K562 (cell line): Measurements from ENCODE around the gene LGALS16. TPM values are rescaled to one million over a fixed set of nuclear protein-coding genes. Genes with fewer than 3 reads are reported as not detected.

Experiments used
- ATAC-seq: fragments of 200-7000 bp; cut with Tn5 transposase; 3 replicates; pipeline ENCODE4 v1.9.1; 2020; ENCODE audit warnings: moderate library complexity
- BruUV-seq: library from RNA; stranded (reverse); fragments of 400-500 nt; replicated peaks from 2 replicates; lab custom pipeline; 2021; lab: Mats Ljungman, UMichigan
- CTCF ChIA-PET: fragments of 300-600 bp; formaldehyde crosslinking; extraction: SDS; loops from one replicate; lab custom pipeline; 2021; ENCODE audit warnings: low intra/inter-chr PET ratio; lab: Yijun Ruan, JAX
- POLR2A ChIA-PET: fragments of 300-600, 350-650 bp; sonication (Branson Sonifier 250); formaldehyde crosslinking; extraction: SDS; loops from one replicate; lab custom pipeline; 2021; ENCODE audit warnings: antibody characterized with exemption, inconsistent platforms; lab: Yijun Ruan, JAX
- DNase-seq, 4 experiments: peaks; one replicate each; pipeline versions ENCODE4 v3.0.0 to v3.0.0-alpha.2; 2011 to 2018; ENCODE audit warnings: low spot score in 3 of 4, mixed read lengths in 3 of 4; ENCODE audit errors: extremely low read depth in 1 of 4
- FAIRE-seq: peaks from 2 replicates; lab custom pipeline; 2011; peaks lifted over from hg19 to GRCh38; lab: Jason Lieb, UNC
- H2AFZ ChIP-seq: 2 replicates; pipeline ENCODE4 v1.6.0; 2011; ENCODE audit warnings: low read depth, low read length, control low read depth, inconsistent platforms
- H3K27ac ChIP-seq: fragments of 200-600 bp; 3 replicates; pipeline ENCODE4 v1.8.0; 2011; ENCODE audit warnings: low read depth, mild to moderate bottlenecking, control low read depth, inconsistent platforms, low read length, moderate library complexity, mixed read lengths; ENCODE audit errors: extremely low read depth
- H3K27me3 ChIP-seq, 2 experiments: fragments of 300-600 bp in 1 of 2; 2 replicates in 1 of 2; 3 replicates in 1 of 2; pipeline versions ENCODE4 v1.6.0 to v1.8.0; 2011; ENCODE audit warnings: inconsistent platforms in 2 of 2, low read length in 2 of 2, mild to moderate bottlenecking in 1 of 2, mixed read lengths in 1 of 2, moderate library complexity in 1 of 2; ENCODE audit not compliant: control insufficient read depth in 2 of 2, insufficient read depth in 2 of 2
- H3K36me3 ChIP-seq: fragments of 300-600 bp; 3 replicates; pipeline ENCODE4 v1.8.0; 2011; ENCODE audit warnings: mild to moderate bottlenecking, low read length, inconsistent platforms; ENCODE audit not compliant: control insufficient read depth, insufficient read depth
- H3K4me1 ChIP-seq, 2 experiments: fragments of 200-600 bp in 1 of 2; replicated peaks in 1 of 2; 2 replicates in 1 of 2; 3 replicates in 1 of 2; pipeline versions ENCODE4 v1.5.1 to v1.8.0; 2011; ENCODE audit warnings: inconsistent platforms in 2 of 2, low read length in 2 of 2, mild to moderate bottlenecking in 1 of 2, mixed read lengths in 1 of 2, moderate library complexity in 1 of 2; ENCODE audit not compliant: control insufficient read depth in 2 of 2, insufficient read depth in 2 of 2
- H3K4me2 ChIP-seq: 2 replicates; pipeline ENCODE4 v1.6.1; 2011; ENCODE audit warnings: low read length, control low read depth, inconsistent platforms, mixed read lengths; ENCODE audit not compliant: insufficient read depth
- H3K4me3 ChIP-seq: fragments of 200-600 bp; sonication (generic), shearing (Covaris generic); 2 replicates; pipeline ENCODE4 v1.5.1; 2016; ENCODE audit warnings: control low read depth, inconsistent platforms
- H3K79me2 ChIP-seq: fragments of 200-600 bp; 3 replicates; pipeline ENCODE4 v1.8.0; 2011; ENCODE audit warnings: low read length, inconsistent platforms; ENCODE audit not compliant: control insufficient read depth, insufficient read depth
- H3K9ac ChIP-seq, 2 experiments: 2 replicates each; pipeline versions ENCODE4 v1.6.0 to v1.6.1; 2011; ENCODE audit warnings: low read depth in 2 of 2, low read length in 2 of 2, control low read depth in 1 of 2, inconsistent platforms in 1 of 2, mild to moderate bottlenecking in 1 of 2, mixed read lengths in 1 of 2; ENCODE audit not compliant: insufficient read depth in 1 of 2
- H3K9me1 ChIP-seq: one replicate; pipeline ENCODE4 v1.6.0; 2011; ENCODE audit warnings: inconsistent platforms, mild to moderate bottlenecking, low read length, moderate library complexity; ENCODE audit not compliant: control insufficient read depth, insufficient read depth
- H3K9me3 ChIP-seq: replicated peaks from 2 replicates; pipeline ENCODE4 v1.5.1; 2011; ENCODE audit warnings: low read depth, low read length, inconsistent platforms; ENCODE audit not compliant: control insufficient read depth, insufficient read depth
- H4K20me1 ChIP-seq: replicated peaks from 2 replicates; pipeline ENCODE4 v1.6.1; 2011; ENCODE audit warnings: low read length, inconsistent platforms, mixed read lengths; ENCODE audit not compliant: control insufficient read depth, insufficient read depth
- ARID1B ChIP-seq: fragments of 450-650 bp; IDR thresholded peaks from 2 replicates; pipeline ENCODE4 v1.6.1; 2016; ENCODE audit warnings: antibody characterized with exemption, mild to moderate bottlenecking, inconsistent platforms
- ATF7 ChIP-seq: fragments of 450-650 bp; IDR thresholded peaks from 2 replicates; pipeline ENCODE4 v1.7.1; 2014; ENCODE audit warnings: mild to moderate bottlenecking, moderate library complexity
- C11orf30 ChIP-seq: fragments of 450-650 bp; IDR thresholded peaks from 2 replicates; pipeline ENCODE4 v1.6.1; 2016; ENCODE audit warnings: low read depth, mild to moderate bottlenecking
- FUS ChIP-seq: fragments of 200-400 bp; formaldehyde crosslinking; optimal IDR thresholded peaks from 2 replicates; pipeline ENCODE3; 2017; ENCODE audit warnings: low read depth, low read length
- SETDB1 ChIP-seq: IDR thresholded peaks from one replicate; pipeline ENCODE4 v1.6.1; 2012; ENCODE audit warnings: low read length, control low read depth, inconsistent platforms
- SMARCC2 ChIP-seq: fragments of 450-650 bp; IDR thresholded peaks from 2 replicates; pipeline ENCODE4 v1.6.1; 2017; ENCODE audit warnings: antibody characterized with exemption, moderate library complexity, mild to moderate bottlenecking, low read depth
- THRB ChIP-seq: fragments of 450-650 bp; formaldehyde crosslinking; conservative IDR thresholded peaks from 2 replicates; pipeline ENCODE4 v1.4.0; 2022; ENCODE audit warnings: mild to moderate bottlenecking, missing genetic modification characterization
- XRCC3 ChIP-seq: fragments of 450-650 bp; IDR thresholded peaks from 2 replicates; pipeline ENCODE4 v1.6.1; 2017; ENCODE audit warnings: mild to moderate bottlenecking, moderate library complexity
- ZBTB2 ChIP-seq: fragments of 450-650 bp; IDR thresholded peaks from 2 replicates; pipeline ENCODE4 v1.6.1; 2016; ENCODE audit warnings: antibody characterized with exemption
- ZNF431 ChIP-seq: sonication (generic); formaldehyde crosslinking; IDR thresholded peaks from 2 replicates; pipeline ENCODE4 v1.8.0; 2022; ENCODE audit warnings: mild to moderate bottlenecking, missing genetic modification reagents
- WGBS: fragments of 100-300 bp; shearing (Covaris generic); methylation state at CpG from one replicate; pipeline ENCODE4 v1.1.6; 2016; ENCODE audit warnings: low coverage, mixed read lengths; ENCODE audit not compliant: insufficient coverage; ENCODE audit errors: missing lambda C conversion rate; 5-methylcytosine and 5-hydroxymethylcytosine counted together
- in situ Hi-C: fragments of 300-500 bp; cut with MboI; formaldehyde crosslinking; loops from 4 replicates; pipeline ENCODE4 v1.15.0; 2018; ENCODE audit warnings: inconsistent platforms, mixed read lengths
- intact Hi-C: fragments of 100-400 bp; cut with micrococcal nuclease; formaldehyde crosslinking; loops from 2 replicates; pipeline ENCODE4 v1.14.2; 2022
- polyA plus RNA-seq, 8 experiments: library from polyadenylated mRNA; depleted of rRNA in 4 of 8; stranded (reverse) in 5 of 8; unstranded in 3 of 8; fragments of >200 nt; fragmentation: Nextera tagmentation in 2 of 8; fragmentation: Illumina TruSeq in 1 of 8; extraction: Ambion mirVana in 2 of 8; extraction: Trizol in 1 of 8; gene quantifications; 2 replicates each; pipeline versions ENCODE4 v1.2.1 to v1.2.3, GENCODE V29; 2011 to 2014; ENCODE audit warnings: inconsistent platforms in 1 of 8, missing spikeins in 1 of 8
- total RNA-seq, 7 experiments: library from RNA; depleted of rRNA in 6 of 7; stranded (reverse); fragments of >200 nt in 6 of 7; fragmentation: Illumina TruSeq in 2 of 7; extraction: Trizol in 2 of 7; gene quantifications; 2 replicates each; pipeline versions ENCODE4 v1.2.1 to v1.2.3, GENCODE V29; 2011 to 2021; ENCODE audit warnings: low replicate concordance in 1 of 7

LGALS16 gene
- total and polyA plus RNA-seq, 9 of the 15 experiments (the other 6 are each of a cell fraction or from before 2014, with no cell fraction given), result not detected

- ChIA-PET POLR2A (no interaction called here), CTCF (no interaction called here)
- FAIRE-seq (no peak), ATAC-seq (no peak), DNase-seq (no peak)
- Histone ChIP-seq H3K4me3 (no peak overlapping the region), H3K9me1 (no peaks in the 10 kb centered on the region), H3K27me3 (no peaks in the 10 kb centered on the region; a peak in 2 of 5 replicates), H3K4me2 (no peak overlapping the region), H2AFZ (no peak overlapping the region), H4K20me1 (no peaks in the 10 kb centered on the region), H3K36me3 (no peaks in the 10 kb centered on the region), H3K79me2 (no peaks in the 10 kb centered on the region), H3K4me1 (no peaks in the 10 kb centered on the region), H3K27ac (no peak overlapping the region), H3K9me3 (no peaks in the 10 kb centered on the region), H3K9ac (no peak overlapping the region)
- 1% methylated on average over 4 of the region's 4 CpGs for WGBS
- TF ChIP-seq FUS (no peak), ZBTB2 (no peak), SMARCC2 (no peak), ARID1B (no peak), SETDB1 (no peak), C11orf30 (no peak), XRCC3 (no peak), ZNF431 (no peak), ATF7 (no peak), THRB (CRISPR knock-in tag) (no peak)
- in situ Hi-C loops (no loop called here), intact Hi-C loops (no loop called here)
- no TSS peak for BruUV-seq
These were observed 4.9 kb downstream of the LGALS16 start for GRCh38 chr19:39660661-39661060.
